ENCODE results near the gene SNCAIP.

DNA sequence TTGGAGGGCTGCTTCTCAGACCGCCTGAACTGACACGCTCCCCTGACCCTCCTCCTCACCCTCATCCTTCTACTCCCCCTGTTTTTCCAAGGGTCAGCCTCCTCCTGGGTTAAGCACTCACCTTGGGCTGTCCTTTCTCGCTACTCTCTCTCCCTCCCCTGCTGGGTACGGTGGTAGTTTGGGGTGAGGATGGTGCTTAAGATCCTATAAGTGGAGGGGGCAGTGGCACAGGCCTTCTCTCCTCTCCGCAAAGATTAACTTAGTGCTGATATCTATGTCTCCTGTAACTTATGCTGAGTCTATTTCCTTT, 159.7 kb downstream of the SNCAIP start:
- TF ChIP-seq, protein P1, sequence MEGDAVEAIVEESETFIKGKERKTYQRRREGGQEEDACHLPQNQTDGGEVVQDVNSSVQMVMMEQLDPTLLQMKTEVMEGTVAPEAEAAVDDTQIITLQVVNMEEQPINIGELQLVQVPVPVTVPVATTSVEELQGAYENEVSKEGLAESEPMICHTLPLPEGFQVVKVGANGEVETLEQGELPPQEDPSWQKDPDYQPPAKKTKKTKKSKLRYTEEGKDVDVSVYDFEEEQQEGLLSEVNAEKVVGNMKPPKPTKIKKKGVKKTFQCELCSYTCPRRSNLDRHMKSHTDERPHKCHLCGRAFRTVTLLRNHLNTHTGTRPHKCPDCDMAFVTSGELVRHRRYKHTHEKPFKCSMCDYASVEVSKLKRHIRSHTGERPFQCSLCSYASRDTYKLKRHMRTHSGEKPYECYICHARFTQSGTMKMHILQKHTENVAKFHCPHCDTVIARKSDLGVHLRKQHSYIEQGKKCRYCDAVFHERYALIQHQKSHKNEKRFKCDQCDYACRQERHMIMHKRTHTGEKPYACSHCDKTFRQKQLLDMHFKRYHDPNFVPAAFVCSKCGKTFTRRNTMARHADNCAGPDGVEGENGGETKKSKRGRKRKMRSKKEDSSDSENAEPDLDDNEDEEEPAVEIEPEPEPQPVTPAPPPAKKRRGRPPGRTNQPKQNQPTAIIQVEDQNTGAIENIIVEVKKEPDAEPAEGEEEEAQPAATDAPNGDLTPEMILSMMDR (IDR thresholded peaks at IDR 0.05) = no peak
- no peak for TF ChIP-seq POLR2A (IDR thresholded peaks at IDR 0.05)

Data from prostate gland (tissue), 2 donors.